GM18498 (cell line): ENCODE measurements around the gene EIF2B2.

ENCODE experiments used
- ATAC-seq: cut with Tn5 transposase; IDR thresholded peaks from one replicate; pipeline ENCODE4 v1.9.1; 2021; ENCODE audit warnings: mild to moderate bottlenecking, moderate library complexity; ENCODE audit not compliant: unreplicated experiment

Gene EIF2B2

DNA sequence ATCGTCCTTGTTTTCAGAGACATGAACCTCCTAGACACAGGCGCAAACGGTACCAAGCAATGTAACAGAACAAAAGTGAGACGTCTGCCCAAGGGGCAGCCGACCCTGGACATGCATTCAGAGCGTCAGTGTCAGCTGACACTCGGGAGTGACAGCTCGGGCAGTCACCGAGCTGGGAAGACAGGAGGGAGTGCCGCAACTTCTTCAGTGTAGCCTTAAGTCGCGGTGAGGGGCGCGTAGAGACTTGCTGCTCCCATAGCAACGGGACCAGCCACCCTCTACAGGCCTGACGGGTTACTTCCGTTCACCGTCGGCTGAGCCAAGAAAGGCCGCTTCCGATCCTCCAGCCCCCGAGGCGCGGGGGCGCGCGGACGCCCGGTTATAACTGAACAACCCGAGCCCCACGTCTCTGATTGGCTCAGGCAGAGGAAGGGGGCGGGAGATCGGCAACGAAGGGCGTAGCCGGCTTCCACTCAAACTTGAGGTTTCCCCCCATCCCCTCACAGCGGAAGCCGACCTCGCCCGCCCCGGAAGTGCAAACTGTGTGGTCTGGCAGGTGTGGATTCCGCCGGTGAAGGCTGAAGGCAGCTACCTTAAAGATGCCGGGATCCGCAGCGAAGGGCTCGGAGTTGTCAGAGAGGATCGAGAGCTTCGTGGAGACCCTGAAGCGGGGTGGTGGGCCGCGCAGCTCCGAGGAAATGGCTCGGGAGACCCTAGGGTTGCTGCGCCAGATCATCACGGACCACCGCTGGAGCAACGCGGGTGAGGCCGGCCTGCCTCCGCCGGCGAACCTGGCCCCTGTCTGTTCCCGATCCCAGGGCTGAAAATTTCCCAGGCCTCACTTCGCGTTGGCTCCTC lies at the start of gene EIF2B2:
Gene EIF2B2 (plus strand): TSS at position 530 of the 858 bp plus-strand sequence. CDS start 70 bp downstream, at position 600.
- peak; percentile 98 for ATAC-seq

- no peak for ATAC-seq
Observed at GRCh38 chr14:74953686-74954085, 49.0 kb upstream of the EIF2B2 start.

GRCh38 chr14:74954232-74954946 lies 48.3 kb upstream of the EIF2B2 start:
- no peak for ATAC-seq

DNA sequence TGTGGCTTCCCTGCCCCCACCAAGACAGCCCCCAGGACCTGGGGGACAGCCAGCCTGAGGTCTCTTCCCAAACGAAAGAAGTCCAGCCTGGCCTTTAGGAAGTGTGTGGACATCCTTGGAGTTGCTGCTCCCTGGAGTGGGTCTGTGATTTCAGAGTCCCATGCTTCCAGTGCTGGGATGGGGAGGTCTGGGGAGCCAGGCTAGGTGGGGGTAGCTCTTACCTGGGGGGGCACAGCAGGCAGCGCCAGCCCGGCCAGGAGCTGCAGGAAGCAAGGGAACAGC lies 47.8 kb upstream of the EIF2B2 start:
- no peak for ATAC-seq

DNA sequence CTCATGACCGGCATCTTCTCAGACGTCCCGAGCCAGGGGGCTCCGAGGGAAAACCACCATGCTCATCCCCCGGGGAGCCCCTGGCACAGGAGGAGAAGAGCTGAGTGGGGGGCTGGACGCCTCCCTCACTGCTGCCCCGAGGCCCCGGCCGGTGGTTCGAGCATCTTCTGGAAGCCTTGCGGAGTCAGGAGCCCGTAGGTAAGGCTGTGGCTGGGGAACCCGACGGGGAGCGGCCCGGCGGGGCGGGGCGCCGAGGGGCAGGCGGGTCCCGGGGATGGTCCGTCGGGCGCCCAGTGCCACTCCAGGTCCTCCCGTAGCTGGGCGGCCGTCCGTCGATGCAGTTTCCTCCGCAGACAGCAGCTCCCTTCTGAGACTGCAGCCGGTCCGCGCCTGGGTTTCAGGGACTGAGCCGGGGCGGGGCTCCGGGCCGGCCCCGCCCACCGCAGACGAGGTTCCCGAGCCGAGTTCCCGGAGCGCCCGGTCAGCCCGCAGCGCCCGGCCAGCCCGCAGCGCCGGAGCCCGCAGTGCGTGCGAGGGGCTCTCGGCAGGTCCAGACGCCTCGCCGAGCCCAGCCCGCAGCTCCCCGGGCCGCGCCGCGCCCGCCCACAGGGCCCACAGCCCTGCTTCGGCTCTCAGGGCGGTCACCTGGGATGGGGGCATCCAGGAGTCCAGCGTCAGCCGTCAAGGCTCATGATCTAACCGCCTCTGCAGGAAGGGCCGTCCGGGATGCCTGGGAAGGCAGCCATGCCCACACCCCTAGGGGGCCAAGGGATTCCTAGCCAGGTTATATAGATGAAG lies 47.3 kb upstream of the EIF2B2 start, which contains the start of gene PGF:
Gene PGF (minus strand): TSS at position 369 of the 798 bp plus-strand sequence. CDS start 355 bp downstream, at position 14.
- ATAC-seq, result peak; percentile 61

- ATAC-seq, result no peak
Observed at GRCh38 chr14:74956027-74956279, 46.8 kb upstream of the EIF2B2 start.

GRCh38 chr14:74956280-74957072 lies 46.2 kb upstream of the EIF2B2 start:
- no peak for ATAC-seq

DNA sequence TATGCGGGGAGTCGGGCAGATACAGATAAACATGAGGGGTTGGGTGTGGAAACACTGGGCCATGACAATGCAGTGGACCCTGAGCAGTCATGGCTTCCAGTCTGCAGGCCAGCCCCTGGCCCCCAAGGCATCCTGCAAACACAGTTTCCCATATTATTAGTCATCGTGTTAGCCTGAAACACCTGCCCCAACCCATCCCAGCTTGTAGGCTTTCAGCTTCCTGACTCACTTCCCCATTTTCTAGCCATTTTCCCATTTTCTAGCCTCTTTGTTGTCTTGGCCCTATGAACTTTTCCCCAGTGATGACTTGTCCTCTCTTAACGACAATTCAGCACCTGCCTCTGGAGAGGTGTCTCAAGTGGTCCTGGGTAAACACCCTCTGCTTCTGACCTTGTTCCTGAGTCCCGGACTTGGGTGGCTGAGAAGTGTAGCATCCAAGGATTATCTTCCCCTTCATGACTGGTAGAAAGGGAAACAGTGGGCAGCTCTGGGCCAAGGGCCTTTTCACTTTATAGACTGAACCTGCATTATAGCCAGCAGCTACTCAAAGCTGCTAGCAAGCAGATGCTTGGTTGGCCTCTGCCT lies 43.0 kb upstream of the EIF2B2 start:
- no peak for ATAC-seq

DNA sequence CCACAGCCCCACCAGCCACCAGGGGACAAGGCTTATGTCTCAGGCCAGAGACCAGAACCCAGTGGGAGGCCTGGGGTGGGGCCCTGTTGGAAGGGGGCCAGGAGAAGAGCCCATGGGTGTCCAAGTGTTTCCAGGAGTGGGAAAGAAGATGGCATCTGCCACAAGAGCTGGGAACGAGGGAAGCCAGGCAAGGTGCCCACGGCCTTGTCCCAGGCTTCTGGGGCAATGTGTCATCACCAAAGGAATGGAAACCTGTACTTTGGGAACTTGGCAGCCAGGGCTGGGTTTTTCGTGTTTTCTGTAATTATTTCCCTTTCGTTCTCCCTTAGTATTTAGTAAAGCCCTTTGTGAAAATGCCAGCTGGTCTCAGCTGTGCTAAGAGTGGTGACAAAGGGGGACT lies 42.0 kb upstream of the EIF2B2 start:
- no peak for ATAC-seq

- ATAC-seq, result no peak
Observed at GRCh38 chr14:74961238-74961911, 41.3 kb upstream of the EIF2B2 start.

GRCh38 chr14:74962046-74962445 lies 40.7 kb upstream of the EIF2B2 start:
- ATAC-seq, result no peak

- no peak for ATAC-seq
Observed at GRCh38 chr14:74962493-74962892, 40.2 kb upstream of the EIF2B2 start.

DNA sequence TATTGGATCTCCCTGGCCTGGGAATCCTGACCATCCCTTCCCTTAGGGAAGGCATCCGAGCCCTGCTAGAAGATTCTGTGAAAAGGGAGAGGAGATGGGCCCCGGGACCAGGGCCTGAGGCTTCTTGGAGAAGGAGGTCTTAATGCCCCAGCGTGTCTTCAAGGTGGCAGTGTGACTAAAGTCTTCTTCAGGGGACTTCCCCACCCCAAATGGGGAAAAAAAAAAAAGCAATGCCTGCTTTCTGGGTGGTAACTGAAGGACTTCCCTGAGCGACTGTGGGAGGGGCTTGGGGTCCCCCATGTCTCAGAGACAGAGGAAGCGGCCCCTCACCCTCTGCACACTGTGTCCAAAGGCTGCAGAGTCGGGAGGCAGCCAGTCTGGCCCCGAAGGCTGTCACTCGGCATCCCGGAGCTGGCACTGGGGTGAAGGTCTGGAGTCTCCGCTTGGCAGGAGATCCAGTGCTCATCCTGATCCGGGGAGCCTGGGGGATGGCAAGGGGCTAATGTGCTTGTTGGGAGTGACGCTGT lies 39.5 kb upstream of the EIF2B2 start:
- ATAC-seq, result no peak

DNA sequence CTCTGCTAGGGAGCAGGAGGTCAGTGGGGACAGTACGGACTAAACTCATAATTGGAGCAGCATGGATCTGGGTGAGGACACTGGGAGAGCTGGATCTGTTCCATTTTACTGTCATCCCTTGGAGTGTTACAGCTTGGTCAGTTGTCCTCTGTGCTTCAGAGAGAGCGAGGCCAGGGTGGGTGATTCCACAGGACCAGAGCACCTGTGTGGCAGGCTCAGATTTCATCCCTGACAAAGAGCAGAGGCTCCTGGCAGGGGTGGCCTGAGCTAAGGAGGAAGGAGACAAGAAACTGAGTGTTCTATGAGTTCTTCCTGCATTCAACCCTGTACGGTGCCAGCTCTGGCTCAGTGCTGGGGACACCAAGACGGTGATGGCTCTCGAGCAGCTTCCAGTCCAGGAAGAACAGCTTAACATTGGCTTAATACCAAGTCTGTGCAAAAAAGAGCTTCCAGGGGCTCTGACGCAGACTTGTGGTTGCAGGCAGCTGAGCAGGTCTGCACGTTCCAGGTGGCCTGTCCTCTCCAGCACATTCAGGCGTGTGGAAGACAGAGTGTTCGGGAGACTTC lies 38.9 kb upstream of the EIF2B2 start:
- no peak for ATAC-seq

GRCh38 chr14:74964787-74965485 lies 37.8 kb upstream of the EIF2B2 start:
- no peak for ATAC-seq

DNA sequence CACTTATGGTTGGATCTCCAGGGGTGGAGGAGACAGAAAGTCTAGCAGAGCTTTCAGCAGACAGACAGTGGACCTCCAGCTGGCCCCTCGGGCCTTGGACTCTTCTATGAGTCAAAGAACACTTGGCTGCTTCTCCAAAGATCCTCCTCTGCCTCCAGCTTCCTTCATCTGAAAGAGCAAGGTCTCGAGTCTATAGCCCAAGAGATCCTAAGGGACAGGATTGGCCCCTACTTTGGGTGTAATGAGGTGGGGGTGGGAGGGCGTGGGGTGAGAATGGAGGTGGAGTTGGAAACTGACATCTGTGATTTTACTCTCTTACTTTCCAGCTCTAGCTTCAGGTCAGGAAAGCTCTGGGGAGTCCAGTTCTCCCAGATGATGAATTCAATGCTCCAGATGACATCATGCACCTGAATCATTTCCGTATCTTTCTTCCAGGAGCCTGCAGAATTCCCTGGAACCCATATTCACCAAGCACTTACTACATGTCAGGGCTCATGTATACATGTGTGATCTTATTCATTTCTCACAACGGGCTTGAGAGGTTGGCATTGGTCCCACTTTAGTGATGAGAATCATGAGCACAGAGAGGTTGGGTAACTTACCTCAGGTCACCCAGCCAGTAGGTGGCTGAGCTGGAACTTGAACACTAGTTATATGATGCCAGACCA lies 37.1 kb upstream of the EIF2B2 start:
- no peak for ATAC-seq

- no peak for ATAC-seq
Observed at GRCh38 chr14:74968811-74969210, 33.9 kb upstream of the EIF2B2 start.

GRCh38 chr14:74973003-74973653 lies 29.6 kb upstream of the EIF2B2 start:
- no peak for ATAC-seq
